Measurements from ENCODE around the gene SPDYE2. TPM values are rescaled to one million over a fixed set of nuclear protein-coding genes. Genes with fewer than 3 reads are reported as not detected.
A peak's percentile ranks its signal among the peaks of the same experiment; 100 is the strongest.
"Not testable (repeated sequence)": the region's sequence is repeated elsewhere in the genome, so short reads cannot be mapped to it uniquely, and the experiment has no call there.

The SPDYE2 gene
- total and polyA plus RNA-seq, 2 of the 13 experiments (the other 11 are each of a cell fraction or from before 2014, with no cell fraction given), result not detected

DNA sequence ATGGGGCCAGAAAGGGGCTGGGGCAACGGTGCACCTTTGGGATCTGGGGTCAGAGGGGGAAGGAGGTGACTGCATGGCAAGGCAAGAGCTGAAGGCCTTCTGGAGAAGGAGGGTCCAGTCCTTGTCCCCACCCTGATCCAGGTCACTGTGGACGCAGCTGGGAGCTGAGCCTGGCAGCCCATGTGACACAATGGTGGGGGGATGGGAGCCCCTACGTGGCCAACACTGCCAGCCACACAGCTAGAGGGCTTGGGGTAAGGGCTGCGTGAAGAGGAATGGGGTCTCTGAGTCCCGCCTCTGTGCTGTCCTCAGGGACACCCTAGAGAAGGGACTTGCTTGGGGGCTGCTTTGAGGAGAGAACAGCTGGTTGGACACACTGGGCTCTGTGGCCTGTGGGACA, 30.7 kb downstream of the SPDYE2 start:
- WGBS (ENCODE audit: low lambda C conversion rate), result no CpG with 5 or more reads among the region's 5 CpGs
- H3K27me3 ChIP-seq (ENCODE audit: control insufficient read depth in 1 of 2, insufficient read depth in 2 of 2, low read length in 2 of 2); H3K9me3 ChIP-seq (ENCODE audit: low read length); DNase-seq (ENCODE audit: low spot score); FAIRE-seq; CTCF ChIA-PET (ENCODE audit: low intra/inter-chr PET ratio, low total read pairs); H3K4me1 ChIP-seq (ENCODE audit: insufficient read depth, low read length); POLR2A ChIA-PET; H4K20me1 ChIP-seq (ENCODE audit: insufficient read depth, low read length); H3K36me3 ChIP-seq (replicated peaks in 1 of 2; ENCODE audit: control insufficient read depth in 1 of 2, insufficient read depth in 2 of 2, low read length in 2 of 2); in situ Hi-C loops (cut with HindIII; ENCODE audit: extremely low pct_ligation_motif_present, low pct_unique_long_range_greater_than_20kb); BruUV-seq (replicated peaks); H3K4me3 ChIP-seq (replicated peaks in 1 of 3; ENCODE audit: insufficient read depth in 1 of 3, low read depth in 2 of 3, low read length in 3 of 3); H2AFZ ChIP-seq (ENCODE audit: low read length); ATAC-seq; intact Hi-C loops (cut with micrococcal nuclease; ENCODE audit: unreplicated experiment); H3K9ac ChIP-seq (ENCODE audit: insufficient read depth, low read depth, low read length); H3K79me2 ChIP-seq (ENCODE audit: insufficient read depth, low read length); H3K4me2 ChIP-seq (ENCODE audit: low read depth, low read length); H3K27ac ChIP-seq (ENCODE audit: extremely low read length, insufficient read depth, low read length): not testable (repeated sequence)

DNA sequence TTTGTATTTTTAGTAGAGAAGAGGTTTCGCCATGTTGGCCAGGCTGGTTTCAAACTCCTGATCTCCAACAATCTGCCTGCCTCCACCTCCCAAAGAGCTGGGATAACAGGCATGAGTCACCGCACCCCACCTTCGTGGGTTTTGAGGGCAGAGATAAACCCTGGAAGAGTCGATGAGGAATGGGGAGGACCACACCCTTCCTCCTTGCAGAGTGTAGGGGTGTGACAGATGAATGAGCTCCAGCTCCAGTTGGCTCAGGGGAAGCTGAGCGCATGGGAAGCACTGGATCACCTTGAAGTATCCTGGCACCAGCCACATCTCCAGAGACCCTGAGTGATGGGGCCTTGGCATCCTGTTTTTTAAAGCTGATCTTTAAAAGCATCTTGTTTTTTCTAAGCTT, 32.5 kb downstream of the SPDYE2 start:
- not testable (repeated sequence) for FAIRE-seq

DNA sequence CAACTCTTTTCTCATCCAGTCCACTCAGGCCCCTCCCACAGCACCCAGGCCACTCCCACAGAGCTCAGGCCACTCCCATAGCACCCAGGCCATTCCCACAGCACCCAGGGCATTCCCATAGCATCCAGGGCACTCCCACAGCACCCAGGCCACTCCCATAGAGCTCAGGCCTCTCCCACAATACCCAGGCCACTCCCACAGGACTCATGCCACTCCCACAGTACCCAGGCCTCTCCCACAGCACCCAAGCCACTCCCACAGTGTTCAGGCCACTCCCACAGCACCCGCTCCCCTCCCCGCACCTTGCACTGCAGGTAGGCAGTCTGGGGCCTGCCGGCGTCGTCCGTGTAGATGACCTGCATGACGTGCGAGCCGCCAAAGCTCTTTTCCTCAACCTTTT, 38.8 kb downstream of the SPDYE2 start:
- FAIRE-seq (peak; percentile 71), ATAC-seq (peak; percentile 89)
- H3K27ac ChIP-seq (ENCODE audit: extremely low read length, insufficient read depth, low read length); H3K79me2 ChIP-seq (ENCODE audit: insufficient read depth, low read length); H3K4me3 ChIP-seq (replicated peaks in 1 of 3; ENCODE audit: insufficient read depth in 1 of 3, low read depth in 2 of 3, low read length in 3 of 3); H3K9ac ChIP-seq (ENCODE audit: insufficient read depth, low read depth, low read length); in situ Hi-C loops (cut with HindIII; ENCODE audit: extremely low pct_ligation_motif_present, low pct_unique_long_range_greater_than_20kb); POLR2A ChIA-PET; intact Hi-C loops (cut with micrococcal nuclease; ENCODE audit: unreplicated experiment); H3K36me3 ChIP-seq (replicated peaks in 1 of 2; ENCODE audit: control insufficient read depth in 1 of 2, insufficient read depth in 2 of 2, low read length in 2 of 2); H2AFZ ChIP-seq (ENCODE audit: low read length); H3K4me1 ChIP-seq (ENCODE audit: insufficient read depth, low read length); BruUV-seq (replicated peaks); H4K20me1 ChIP-seq (ENCODE audit: insufficient read depth, low read length); H3K27me3 ChIP-seq (ENCODE audit: control insufficient read depth in 1 of 2, insufficient read depth in 2 of 2, low read length in 2 of 2); CTCF ChIA-PET (ENCODE audit: low intra/inter-chr PET ratio, low total read pairs); H3K9me3 ChIP-seq (ENCODE audit: low read length); H3K4me2 ChIP-seq (ENCODE audit: low read depth, low read length); DNase-seq (ENCODE audit: low spot score): not testable (repeated sequence)
- no CpG with 5 or more reads among the region's 9 CpGs for WGBS (ENCODE audit: low lambda C conversion rate)

More for the DNA sequence above, 32.5 kb downstream of the SPDYE2 start:
- H3K4me3 ChIP-seq (replicated peaks in 1 of 3; ENCODE audit: insufficient read depth in 1 of 3, low read depth in 2 of 3, low read length in 3 of 3); DNase-seq (ENCODE audit: low spot score); H3K27ac ChIP-seq (ENCODE audit: extremely low read length, insufficient read depth, low read length); H3K36me3 ChIP-seq (replicated peaks in 1 of 2; ENCODE audit: control insufficient read depth in 1 of 2, insufficient read depth in 2 of 2, low read length in 2 of 2); H4K20me1 ChIP-seq (ENCODE audit: insufficient read depth, low read length); H3K9ac ChIP-seq (ENCODE audit: insufficient read depth, low read depth, low read length); BruUV-seq (replicated peaks); H3K79me2 ChIP-seq (ENCODE audit: insufficient read depth, low read length); POLR2A ChIA-PET; H2AFZ ChIP-seq (ENCODE audit: low read length); intact Hi-C loops (cut with micrococcal nuclease; ENCODE audit: unreplicated experiment); in situ Hi-C loops (cut with HindIII; ENCODE audit: extremely low pct_ligation_motif_present, low pct_unique_long_range_greater_than_20kb); CTCF ChIA-PET (ENCODE audit: low intra/inter-chr PET ratio, low total read pairs); H3K4me2 ChIP-seq (ENCODE audit: low read depth, low read length); H3K4me1 ChIP-seq (ENCODE audit: insufficient read depth, low read length); ATAC-seq; H3K27me3 ChIP-seq (ENCODE audit: control insufficient read depth in 1 of 2, insufficient read depth in 2 of 2, low read length in 2 of 2); H3K9me3 ChIP-seq (ENCODE audit: low read length): not testable (repeated sequence)
- no CpG with 5 or more reads among the region's 5 CpGs for WGBS (ENCODE audit: low lambda C conversion rate)

DNA sequence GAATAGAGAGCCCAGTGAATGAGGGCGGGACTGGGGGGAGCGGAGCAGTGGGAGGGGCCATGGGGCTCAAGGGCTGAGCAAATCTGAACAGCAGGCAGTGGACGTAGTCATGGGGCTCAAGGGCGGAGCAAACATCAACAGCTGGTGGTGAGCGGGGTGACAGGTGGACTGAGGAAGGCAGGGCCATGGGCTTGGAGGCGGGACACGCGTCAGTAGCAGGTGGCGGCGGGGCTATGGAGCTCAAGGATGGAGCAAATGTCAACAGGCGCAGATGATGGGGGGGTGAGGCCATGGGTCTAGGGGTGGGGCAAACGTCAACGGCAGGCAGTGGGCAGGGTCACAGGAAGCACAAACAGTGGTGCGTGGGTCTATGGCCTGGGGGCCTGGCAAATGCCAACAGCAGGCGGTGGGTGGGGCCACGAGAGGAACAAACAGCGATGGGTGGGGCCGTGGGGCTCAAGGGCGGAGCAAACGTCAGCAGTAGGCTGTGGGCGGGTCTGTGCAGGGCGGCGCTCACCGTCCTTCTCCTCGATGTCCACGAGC, 41.5 kb downstream of the SPDYE2 start:
- H2AFZ ChIP-seq (ENCODE audit: low read length); in situ Hi-C loops (cut with HindIII; ENCODE audit: extremely low pct_ligation_motif_present, low pct_unique_long_range_greater_than_20kb); H3K79me2 ChIP-seq (ENCODE audit: insufficient read depth, low read length); BruUV-seq (replicated peaks); H3K4me1 ChIP-seq (ENCODE audit: insufficient read depth, low read length); H4K20me1 ChIP-seq (ENCODE audit: insufficient read depth, low read length); DNase-seq (ENCODE audit: low spot score); intact Hi-C loops (cut with micrococcal nuclease; ENCODE audit: unreplicated experiment); CTCF ChIA-PET (ENCODE audit: low intra/inter-chr PET ratio, low total read pairs); H3K9me3 ChIP-seq (ENCODE audit: low read length); H3K36me3 ChIP-seq (replicated peaks in 1 of 2; ENCODE audit: control insufficient read depth in 1 of 2, insufficient read depth in 2 of 2, low read length in 2 of 2); H3K4me2 ChIP-seq (ENCODE audit: low read depth, low read length); POLR2A ChIA-PET; H3K4me3 ChIP-seq (replicated peaks in 1 of 3; ENCODE audit: insufficient read depth in 1 of 3, low read depth in 2 of 3, low read length in 3 of 3); FAIRE-seq; H3K27me3 ChIP-seq (ENCODE audit: control insufficient read depth in 1 of 2, insufficient read depth in 2 of 2, low read length in 2 of 2); H3K9ac ChIP-seq (ENCODE audit: insufficient read depth, low read depth, low read length); H3K27ac ChIP-seq (ENCODE audit: extremely low read length, insufficient read depth, low read length): not testable (repeated sequence)
- peak; percentile 72 for ATAC-seq
- 24% methylated on average over 10 of the region's 26 CpGs for WGBS (ENCODE audit: low lambda C conversion rate)
